ENCODE data around the gene MYOM1. TPM values are rescaled to one million over a fixed set of nuclear protein-coding genes. Genes with fewer than 3 reads are reported as not detected.
"Not testable (repeated sequence)": the region's sequence is repeated elsewhere in the genome, so short reads cannot be mapped to it uniquely, and the experiment has no call there.

Gene MYOM1
- total RNA-seq, 1 donor from 2014 or later: 4.9 TPM

GRCh38 chr18:3079653-3080052, 140.1 kb downstream of the MYOM1 start:
- ChIA-PET POLR2A (no interaction called here), CTCF (interaction anchor here (1.1 kb wide), 1 partner anchor 17 kb away, joined by 3 read pairs; no protein-coding TSS in a partner anchor)
- ATAC-seq (ENCODE audit: low read depth) (no peak), DNase-seq (no peak)
- TF ChIP-seq CTCF (IDR thresholded peaks at IDR 0.05): no peak
- no peak overlapping the region for H3K27ac Mint-ChIP-seq
- intact Hi-C loops (cut with micrococcal nuclease): no loop called here
- peaks cover 3% of the 10 kb centered on the region for H3K36me3 Mint-ChIP-seq (ENCODE audit: low read depth)
- no peaks in the 10 kb centered on the region for H3K9me3 Mint-ChIP-seq
- H3K4me3 Mint-ChIP-seq: no peak overlapping the region
- no peaks in the 10 kb centered on the region for H3K4me1 Mint-ChIP-seq
- no peaks in the 10 kb centered on the region for H3K27me3 Mint-ChIP-seq

GRCh38 chr18:3075491-3075890, 144.3 kb downstream of the MYOM1 start:
- ATAC-seq (ENCODE audit: low read depth) (no peak), DNase-seq (no peak)
- Mint-ChIP-seq H3K9me3 (no peaks in the 10 kb centered on the region), H3K27me3 (no peaks in the 10 kb centered on the region), H3K36me3 (ENCODE audit: low read depth) (no peaks in the 10 kb centered on the region), H3K27ac (no peak overlapping the region), H3K4me3 (no peak overlapping the region), H3K4me1 (no peaks in the 10 kb centered on the region)
- intact Hi-C loops (cut with micrococcal nuclease): no loop called here
- CTCF ChIA-PET: interaction anchor here (1.2 to 2.5 kb wide), 2 partner anchors 13 to 14 kb away, joined by 4 to 7 read pairs; no protein-coding TSS in a partner anchor
- TF ChIP-seq CTCF (IDR thresholded peaks at IDR 0.05): no peak
- POLR2A ChIA-PET: no interaction called here

GRCh38 chr18:3074087-3074486, 145.7 kb downstream of the MYOM1 start:
- Mint-ChIP-seq H3K4me3 (no peak overlapping the region), H3K27ac (no peak overlapping the region), H3K27me3 (no peaks in the 10 kb centered on the region), H3K9me3 (no peaks in the 10 kb centered on the region), H3K4me1 (no peaks in the 10 kb centered on the region), H3K36me3 (ENCODE audit: low read depth) (no peaks in the 10 kb centered on the region)
- ChIA-PET CTCF (no interaction called here), POLR2A (no interaction called here)
- no peak for TF ChIP-seq CTCF (IDR thresholded peaks at IDR 0.05)
- intact Hi-C loops (cut with micrococcal nuclease): no loop called here
- ATAC-seq (ENCODE audit: low read depth): no peak
- no peak for DNase-seq

GRCh38 chr18:3073353-3073752, 146.4 kb downstream of the MYOM1 start:
- DNase-seq: not testable (repeated sequence)

GRCh38 chr18:3071676-3072075, 148.1 kb downstream of the MYOM1 start:
- Mint-ChIP-seq H3K4me3 (no peak overlapping the region), H3K27ac (no peak overlapping the region), H3K36me3 (ENCODE audit: low read depth) (no peaks in the 10 kb centered on the region), H3K4me1 (peaks cover 6% of the 10 kb centered on the region), H3K9me3 (no peaks in the 10 kb centered on the region), H3K27me3 (no peaks in the 10 kb centered on the region)
- TF ChIP-seq CTCF (IDR thresholded peaks at IDR 0.05): no peak
- no peak for ATAC-seq (ENCODE audit: low read depth)
- DNase-seq: no peak
- ChIA-PET CTCF (no interaction called here), POLR2A (no interaction called here)
- intact Hi-C loops (cut with micrococcal nuclease): no loop called here

More at GRCh38 chr18:3073353-3073752, 146.4 kb downstream of the MYOM1 start:
- H3K4me1 Mint-ChIP-seq; H3K27ac Mint-ChIP-seq; CTCF ChIA-PET; intact Hi-C loops (cut with micrococcal nuclease); POLR2A ChIA-PET; H3K36me3 Mint-ChIP-seq (ENCODE audit: low read depth); ATAC-seq (ENCODE audit: low read depth); H3K4me3 Mint-ChIP-seq; H3K27me3 Mint-ChIP-seq; H3K9me3 Mint-ChIP-seq: not testable (repeated sequence)
